HepG2 (cell line): ENCODE measurements around the gene EEFSEC. TPM values are rescaled to one million over a fixed set of nuclear protein-coding genes. Genes with fewer than 3 reads are reported as not detected.

Experiments used
- ATAC-seq: fragments of 200-7000 bp; cut with Tn5 transposase; 3 replicates; pipeline ENCODE4 v1.9.1; 2020; ENCODE audit warnings: mild to moderate bottlenecking, moderate library complexity
- BruUV-seq: library from RNA; stranded (reverse); fragments of 400-500 nt; replicated peaks from 2 replicates; lab custom pipeline; 2021; lab: Mats Ljungman, UMichigan
- CTCF ChIA-PET: fragments of 300-600 bp; formaldehyde crosslinking; extraction: SDS; loops from one replicate; lab custom pipeline; 2021; ENCODE audit warnings: low total read pairs, inconsistent platforms, low intra/inter-chr PET ratio; lab: Yijun Ruan, JAX
- POLR2A ChIA-PET: fragments of 350-600 bp; sonication (Branson Sonifier 250); formaldehyde crosslinking; loops from one replicate; lab custom pipeline; 2020; ENCODE audit warnings: antibody characterized with exemption, inconsistent platforms; lab: Yijun Ruan, JAX
- DNase-seq: peaks from one replicate; pipeline ENCODE4 v3.0.0-alpha.2; 2015; ENCODE audit warnings: low spot score
- FAIRE-seq: peaks from 3 replicates; lab custom pipeline; 2011; peaks lifted over from hg19 to GRCh38; lab: Jason Lieb, UNC
- H2AFZ ChIP-seq: one replicate; pipeline ENCODE4 v1.6.1; 2011; ENCODE audit warnings: low read length, inconsistent platforms
- H3K27ac ChIP-seq: fragments of 300-600 bp; 3 replicates; pipeline ENCODE4 v1.8.0; 2011; ENCODE audit warnings: mixed run types, mild to moderate bottlenecking, mixed read lengths, low read length, inconsistent platforms; ENCODE audit not compliant: insufficient read depth; ENCODE audit errors: extremely low read length
- H3K27me3 ChIP-seq, 2 experiments: fragments of 200-600 bp in 1 of 2; 2 replicates in 1 of 2; 3 replicates in 1 of 2; pipeline versions ENCODE4 v1.6.0 to v1.8.0; 2011; ENCODE audit warnings: low read length in 2 of 2, mild to moderate bottlenecking in 2 of 2, moderate library complexity in 2 of 2, inconsistent platforms in 1 of 2; ENCODE audit not compliant: insufficient read depth in 2 of 2, control insufficient read depth in 1 of 2
- H3K36me3 ChIP-seq, 2 experiments: fragments of 200-600 bp in 1 of 2; replicated peaks in 1 of 2; 2 replicates in 1 of 2; 3 replicates in 1 of 2; pipeline versions ENCODE4 v1.5.1 to v1.8.0; 2011; ENCODE audit warnings: low read length in 2 of 2, inconsistent platforms in 1 of 2; ENCODE audit not compliant: insufficient read depth in 2 of 2, control insufficient read depth in 1 of 2
- H3K4me1 ChIP-seq: 2 replicates; pipeline ENCODE4 v1.5.1; 2012; ENCODE audit warnings: low read length, inconsistent platforms; ENCODE audit not compliant: insufficient read depth
- H3K4me2 ChIP-seq: 2 replicates; pipeline ENCODE4 v1.6.0; 2011; ENCODE audit warnings: low read depth, low read length, inconsistent platforms
- H3K4me3 ChIP-seq, 3 experiments: fragments of 200-600 bp in 1 of 3; sonication (generic), shearing (Covaris generic) in 1 of 3; replicated peaks in 1 of 3; 2 replicates each; pipeline ENCODE4 v1.5.1; 2011 to 2016; ENCODE audit warnings: low read length in 3 of 3, inconsistent platforms in 2 of 3, low read depth in 2 of 3, mild to moderate bottlenecking in 2 of 3, control low read depth in 1 of 3, mixed read lengths in 1 of 3; ENCODE audit not compliant: insufficient read depth in 1 of 3
- H3K79me2 ChIP-seq: one replicate; pipeline ENCODE4 v1.6.1; 2011; ENCODE audit warnings: low read length, inconsistent platforms; ENCODE audit not compliant: insufficient read depth
- H3K9ac ChIP-seq: 2 replicates; pipeline ENCODE4 v1.6.0; 2011; ENCODE audit warnings: mild to moderate bottlenecking, low read depth, low read length, inconsistent platforms; ENCODE audit not compliant: insufficient read depth
- H3K9me3 ChIP-seq: 2 replicates; pipeline ENCODE4 v1.5.1; 2012; ENCODE audit warnings: mild to moderate bottlenecking, low read length
- H4K20me1 ChIP-seq: 2 replicates; pipeline ENCODE4 v1.6.0; 2011; ENCODE audit warnings: inconsistent platforms, mild to moderate bottlenecking, low read length, moderate library complexity; ENCODE audit not compliant: insufficient read depth
- DMTF1 ChIP-seq: sonication (generic); formaldehyde crosslinking; IDR thresholded peaks from 2 replicates; pipeline ENCODE4 v1.4.0; 2020; ENCODE audit warnings: mild to moderate bottlenecking, missing genetic modification reagents
- HNRNPK ChIP-seq: fragments of 200-400 bp; formaldehyde crosslinking; IDR thresholded peaks from 2 replicates; pipeline ENCODE4 v1.6.1; 2018; ENCODE audit warnings: low read length, low read depth, moderate library complexity, mild to moderate bottlenecking; ENCODE audit not compliant: poor library complexity, severe bottlenecking
- NPAS2 ChIP-seq: sonication (generic); formaldehyde crosslinking; IDR thresholded peaks from 2 replicates; pipeline ENCODE4 v1.8.0; 2022; ENCODE audit warnings: mild to moderate bottlenecking, missing genetic modification reagents, borderline replicate concordance
- PREB ChIP-seq: sonication (generic); formaldehyde crosslinking; IDR thresholded peaks from 2 replicates; pipeline ENCODE4 v1.4.0; 2020; ENCODE audit warnings: missing genetic modification reagents
- SMAD1 ChIP-seq: sonication (generic); formaldehyde crosslinking; IDR thresholded peaks from 2 replicates; pipeline ENCODE4 v1.4.0; 2020; ENCODE audit warnings: missing genetic modification reagents, low read depth, mild to moderate bottlenecking, borderline replicate concordance
- SUZ12 ChIP-seq: fragments of 150-350 bp; IDR thresholded peaks from 2 replicates; pipeline ENCODE4 v1.6.1; 2014; ENCODE audit warnings: low read depth, low read length
- TAF1 ChIP-seq: sonication (generic); formaldehyde crosslinking; IDR thresholded peaks from 2 replicates; pipeline ENCODE4 v1.4.0; 2020; ENCODE audit warnings: missing genetic modification reagents
- ZC3H4 ChIP-seq: sonication (generic); formaldehyde crosslinking; IDR thresholded peaks from 2 replicates; pipeline ENCODE4 v1.4.0; 2020; ENCODE audit warnings: missing genetic modification reagents, borderline replicate concordance
- ZNF12 ChIP-seq: sonication (generic); formaldehyde crosslinking; IDR thresholded peaks from 2 replicates; pipeline ENCODE4 v1.5.0; 2020; ENCODE audit warnings: missing genetic modification reagents
- WGBS: methylation state at CpG from one replicate; pipeline ENCODE4 v1.1.6; 2017; ENCODE audit warnings: low lambda C conversion rate; 5-methylcytosine and 5-hydroxymethylcytosine counted together
- in situ Hi-C: cut with HindIII; loops from 2 replicates; pipeline ENCODE4 v1.10.0; 2017; ENCODE audit warnings: low pct_unique_long_range_greater_than_20kb; ENCODE audit not compliant: extremely low pct_ligation_motif_present
- intact Hi-C: fragments of 100-400 bp; cut with micrococcal nuclease; formaldehyde crosslinking; loops from one replicate; pipeline ENCODE4 v1.10.0; 2022; ENCODE audit not compliant: unreplicated experiment
- polyA plus RNA-seq, 8 experiments: library from polyadenylated mRNA; depleted of rRNA in 3 of 8; stranded (reverse) in 7 of 8; unstranded in 1 of 8; fragments of >200 nt; fragmentation: Illumina TruSeq in 4 of 8; extraction: Trizol in 4 of 8; gene quantifications; 2 replicates each; pipeline versions ENCODE4 v1.2.1 to v1.2.3, GENCODE V29; 2011 to 2016; ENCODE audit warnings: low read depth in 4 of 8, missing spikeins in 1 of 8, mixed read lengths in 1 of 8; ENCODE audit not compliant: insufficient read depth in 1 of 8
- total RNA-seq, 5 experiments: library from RNA; depleted of rRNA; stranded (reverse); fragments of >200 nt; fragmentation: Illumina TruSeq; extraction: Trizol; gene quantifications; 2 replicates each; pipeline ENCODE4 v1.2.3, GENCODE V29; 2016; ENCODE audit warnings: low read depth in 1 of 5

The EEFSEC gene
- total and polyA plus RNA-seq, 2 of the 13 experiments (the other 11 are each of a cell fraction or from before 2014, with no cell fraction given), result 6.4 to 24.2 TPM

GRCh38 chr3:128336337-128337156 is 183.3 kb downstream of the EEFSEC start (continued):
- TF ChIP-seq SMAD1, result no peak
- TF ChIP-seq TAF1 (CRISPR knock-in tag), result no peak
- no peak for TF ChIP-seq PREB (CRISPR knock-in tag)

GRCh38 chr3:128337305-128337704 is 184.0 kb downstream of the EEFSEC start:
- ChIA-PET CTCF (no interaction called here), POLR2A (no interaction called here)
- TF ChIP-seq DMTF1 (CRISPR knock-in tag) (no peak), ZC3H4 (CRISPR knock-in tag) (no peak), SUZ12 (no peak), HNRNPK (no peak), ZNF12 (CRISPR knock-in tag) (no peak), NPAS2 (no peak)
- H3K9me3 ChIP-seq, result no peaks in the 10 kb centered on the region
- H4K20me1 ChIP-seq, result no peaks in the 10 kb centered on the region
- DNase-seq (no peak), ATAC-seq (no peak), FAIRE-seq (no peak)
- H3K4me1 ChIP-seq, result peaks cover 13% of the 10 kb centered on the region
- no peak overlapping the region for H3K4me3 ChIP-seq
- H3K4me2 ChIP-seq, result no peak overlapping the region
- WGBS, result 90% methylated on average over 10 of the region's 10 CpGs
- no peaks in the 10 kb centered on the region for H3K27me3 ChIP-seq
- peaks cover 8 to 26% of the 10 kb centered on the region in 2 experiments; a peak in 4 of 5 replicates for H3K36me3 ChIP-seq
- H3K27ac ChIP-seq, result no peak overlapping the region
- no peaks in the 10 kb centered on the region for H3K79me2 ChIP-seq
- intact Hi-C loops (no loop called here), in situ Hi-C loops (no loop called here)
- no peak overlapping the region for H2AFZ ChIP-seq
- no peak overlapping the region for H3K9ac ChIP-seq
- no TSS peak for BruUV-seq
